ENCODE data around the gene PLCB4.

DNA sequence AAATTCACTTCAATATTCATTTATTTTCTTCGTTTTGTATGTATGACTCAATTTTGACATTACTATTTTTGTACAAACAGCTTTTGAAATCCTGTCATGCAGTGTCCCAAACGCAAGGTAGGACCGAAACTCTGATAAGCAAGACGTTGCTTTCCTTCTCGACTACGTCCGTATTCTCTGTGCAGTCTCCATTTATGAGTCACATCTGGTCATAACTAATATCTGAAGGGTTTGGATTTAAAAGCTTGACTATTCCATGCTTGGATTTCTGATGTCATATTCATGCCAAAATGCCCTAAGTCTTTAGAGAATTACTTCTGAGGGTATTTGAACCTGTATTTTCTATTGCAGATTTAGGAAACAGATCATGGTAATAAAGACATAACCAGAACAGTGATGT lies 407.8 kb downstream of the PLCB4 start:
- no peak for TF ChIP-seq POLR2A (IDR thresholded peaks at IDR 0.05)
- TF ChIP-seq, protein P1, sequence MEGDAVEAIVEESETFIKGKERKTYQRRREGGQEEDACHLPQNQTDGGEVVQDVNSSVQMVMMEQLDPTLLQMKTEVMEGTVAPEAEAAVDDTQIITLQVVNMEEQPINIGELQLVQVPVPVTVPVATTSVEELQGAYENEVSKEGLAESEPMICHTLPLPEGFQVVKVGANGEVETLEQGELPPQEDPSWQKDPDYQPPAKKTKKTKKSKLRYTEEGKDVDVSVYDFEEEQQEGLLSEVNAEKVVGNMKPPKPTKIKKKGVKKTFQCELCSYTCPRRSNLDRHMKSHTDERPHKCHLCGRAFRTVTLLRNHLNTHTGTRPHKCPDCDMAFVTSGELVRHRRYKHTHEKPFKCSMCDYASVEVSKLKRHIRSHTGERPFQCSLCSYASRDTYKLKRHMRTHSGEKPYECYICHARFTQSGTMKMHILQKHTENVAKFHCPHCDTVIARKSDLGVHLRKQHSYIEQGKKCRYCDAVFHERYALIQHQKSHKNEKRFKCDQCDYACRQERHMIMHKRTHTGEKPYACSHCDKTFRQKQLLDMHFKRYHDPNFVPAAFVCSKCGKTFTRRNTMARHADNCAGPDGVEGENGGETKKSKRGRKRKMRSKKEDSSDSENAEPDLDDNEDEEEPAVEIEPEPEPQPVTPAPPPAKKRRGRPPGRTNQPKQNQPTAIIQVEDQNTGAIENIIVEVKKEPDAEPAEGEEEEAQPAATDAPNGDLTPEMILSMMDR (IDR thresholded peaks at IDR 0.05) = no peak
